Mucosa of descending colon (tissue), 3 donors: ENCODE data around the gene COP1. TPM values are rescaled to one million over a fixed set of nuclear protein-coding genes. Genes with fewer than 3 reads are reported as not detected.

ENCODE experiments used
- ATAC-seq: fragments of 200-7000 bp; cut with Tn5 transposase; one replicate; pipeline ENCODE4 v1.9.1; 2020; ENCODE audit warnings: mild to moderate bottlenecking, moderate library complexity
- DNase-seq, 3 donors: peaks; one replicate each; pipeline ENCODE4 v3.0.0-alpha.2; 2020
- H3K36me3 ChIP-seq: fragments of 200-600 bp; one replicate; pipeline ENCODE4 v1.8.0; 2021; ENCODE audit warnings: low read depth, mild to moderate bottlenecking
- H3K4me1 ChIP-seq: fragments of 200-600 bp; one replicate; pipeline ENCODE4 v1.8.0; 2021; ENCODE audit warnings: low read depth, mild to moderate bottlenecking
- H3K4me3 ChIP-seq: fragments of 200-600 bp; one replicate; pipeline ENCODE4 v1.8.0; 2021; ENCODE audit warnings: mild to moderate bottlenecking
- H3K9me3 ChIP-seq: fragments of 200-600 bp; one replicate; pipeline ENCODE4 v1.8.0; 2021; ENCODE audit warnings: mild to moderate bottlenecking
- intact Hi-C, 2 donors: fragments of 100-400 bp; cut with DNase I in 1 of 2; cut with micrococcal nuclease in 1 of 2; formaldehyde crosslinking; loops; one replicate each; pipeline versions ENCODE4 v1.11.0 to v1.11.1; 2022; cut with DNase I, micrococcal nuclease
- total RNA-seq, 3 donors: library from RNA; stranded (reverse); fragmentation: NEBNext Ultra II Directional in 2 of 3; extraction: Animal tissue kit (Norgen Biotek cat#: 25700) in 2 of 3; gene quantifications; one replicate each; pipeline versions ENCODE4 v1.2.1 to v1.2.4, GENCODE V29; 2021 to 2023
- TF ChIP-seq, protein P1 (sequence below): fragments of 200-600 bp; IDR thresholded peaks from one replicate; pipeline ENCODE4 v1.8.0; 2022; ENCODE audit warnings: antibody characterized with exemption, mild to moderate bottlenecking
- donor health status: DM: no; HTN: no; CAD: no; lungs with moderate emphysema.
- donor health status: DM: no; HTN: no; CAD: no.
- donor health status: DM: no; HTN: yes; CAD: no.

The COP1 gene
- total RNA-seq, 3 donors from 2014 or later: 51.5 to 51.9 (median 51.9) TPM

- DNase-seq (no peak), ATAC-seq (no peak)
These were observed 237.9 kb downstream of the COP1 start for GRCh38 chr1:175969231-175969630.

DNA sequence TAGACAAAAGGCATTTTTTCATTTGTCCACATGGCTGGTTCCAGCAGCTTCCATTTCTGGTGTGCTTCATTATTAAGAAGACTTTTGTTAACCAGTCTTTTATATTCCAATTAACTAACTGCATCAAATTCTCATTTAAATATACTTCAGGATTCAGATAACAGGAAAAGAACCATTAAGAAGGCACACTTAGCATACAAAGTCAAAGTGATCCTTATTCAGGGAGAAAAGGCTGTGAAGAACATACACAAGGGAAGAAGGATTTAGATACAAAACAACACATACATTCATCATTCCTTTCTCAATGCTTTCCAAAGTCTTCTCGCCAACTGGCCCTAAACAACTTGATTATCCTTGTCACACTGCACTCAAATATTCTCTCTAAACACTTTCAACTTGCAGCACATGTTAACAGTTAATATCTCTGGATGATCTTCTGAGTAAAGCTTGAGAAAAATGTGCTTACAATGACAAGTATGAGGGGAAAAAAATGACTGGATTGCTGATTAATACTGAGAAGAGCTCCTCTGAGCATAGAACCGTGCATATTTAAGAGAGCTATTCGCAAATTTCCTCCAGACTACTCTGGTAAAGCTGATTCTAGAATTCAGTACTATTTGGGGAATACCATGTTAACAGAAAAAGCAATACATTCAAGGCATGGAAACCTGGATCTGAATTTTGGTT, 238.5 kb downstream of the COP1 start:
- no peaks in the 10 kb centered on the region for H3K4me1 ChIP-seq
- TF ChIP-seq, protein P1, sequence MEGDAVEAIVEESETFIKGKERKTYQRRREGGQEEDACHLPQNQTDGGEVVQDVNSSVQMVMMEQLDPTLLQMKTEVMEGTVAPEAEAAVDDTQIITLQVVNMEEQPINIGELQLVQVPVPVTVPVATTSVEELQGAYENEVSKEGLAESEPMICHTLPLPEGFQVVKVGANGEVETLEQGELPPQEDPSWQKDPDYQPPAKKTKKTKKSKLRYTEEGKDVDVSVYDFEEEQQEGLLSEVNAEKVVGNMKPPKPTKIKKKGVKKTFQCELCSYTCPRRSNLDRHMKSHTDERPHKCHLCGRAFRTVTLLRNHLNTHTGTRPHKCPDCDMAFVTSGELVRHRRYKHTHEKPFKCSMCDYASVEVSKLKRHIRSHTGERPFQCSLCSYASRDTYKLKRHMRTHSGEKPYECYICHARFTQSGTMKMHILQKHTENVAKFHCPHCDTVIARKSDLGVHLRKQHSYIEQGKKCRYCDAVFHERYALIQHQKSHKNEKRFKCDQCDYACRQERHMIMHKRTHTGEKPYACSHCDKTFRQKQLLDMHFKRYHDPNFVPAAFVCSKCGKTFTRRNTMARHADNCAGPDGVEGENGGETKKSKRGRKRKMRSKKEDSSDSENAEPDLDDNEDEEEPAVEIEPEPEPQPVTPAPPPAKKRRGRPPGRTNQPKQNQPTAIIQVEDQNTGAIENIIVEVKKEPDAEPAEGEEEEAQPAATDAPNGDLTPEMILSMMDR: no peak

More at GRCh38 chr1:175969231-175969630, 237.9 kb downstream of the COP1 start:
- Histone ChIP-seq H3K9me3 (no peaks in the 10 kb centered on the region), H3K36me3 (no peaks in the 10 kb centered on the region), H3K4me1 (no peaks in the 10 kb centered on the region), H3K4me3 (no peak overlapping the region)
- TF ChIP-seq, protein P1: no peak
- intact Hi-C loops: no loop called here

DNA sequence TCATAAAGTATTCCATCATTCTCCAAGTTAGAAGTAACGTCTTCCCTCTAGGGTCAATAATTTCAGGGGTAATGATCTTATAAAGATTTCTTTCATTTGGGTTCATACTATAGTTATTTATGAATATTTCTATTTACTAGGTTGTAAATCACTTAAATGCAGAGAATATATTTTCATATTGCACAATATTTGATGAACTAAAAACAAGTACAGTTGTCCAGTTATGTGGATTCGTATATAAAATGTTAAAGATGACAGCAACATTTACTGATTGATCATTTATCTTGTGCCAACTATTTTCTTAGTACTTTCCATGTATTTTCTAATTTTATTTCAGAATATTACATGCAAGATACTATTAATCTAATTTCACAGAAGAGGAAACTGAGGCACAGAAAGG, 243.3 kb downstream of the COP1 start:
- H3K36me3 ChIP-seq: no peaks in the 10 kb centered on the region
- intact Hi-C loops: no loop called here
- H3K4me3 ChIP-seq: no peak overlapping the region
- TF ChIP-seq, protein P1: no peak
- no peak for DNase-seq
- no peaks in the 10 kb centered on the region for H3K4me1 ChIP-seq
- no peaks in the 10 kb centered on the region for H3K9me3 ChIP-seq
- no peak for ATAC-seq

More for the DNA sequence above, 238.5 kb downstream of the COP1 start:
- no peak for ATAC-seq
- no peaks in the 10 kb centered on the region for H3K36me3 ChIP-seq
- DNase-seq: no peak
- H3K9me3 ChIP-seq: no peaks in the 10 kb centered on the region
- intact Hi-C loops: no loop called here
- H3K4me3 ChIP-seq: no peak overlapping the region

GRCh38 chr1:175960169-175960568, 246.9 kb downstream of the COP1 start:
- no peaks in the 10 kb centered on the region for H3K9me3 ChIP-seq
- ATAC-seq (peak; percentile 64), DNase-seq (no peak)
- no peaks in the 10 kb centered on the region for H3K4me1 ChIP-seq
- H3K4me3 ChIP-seq: no peak overlapping the region
- TF ChIP-seq, protein P1: no peak
- H3K36me3 ChIP-seq: no peaks in the 10 kb centered on the region
- intact Hi-C loops: no loop called here

DNA sequence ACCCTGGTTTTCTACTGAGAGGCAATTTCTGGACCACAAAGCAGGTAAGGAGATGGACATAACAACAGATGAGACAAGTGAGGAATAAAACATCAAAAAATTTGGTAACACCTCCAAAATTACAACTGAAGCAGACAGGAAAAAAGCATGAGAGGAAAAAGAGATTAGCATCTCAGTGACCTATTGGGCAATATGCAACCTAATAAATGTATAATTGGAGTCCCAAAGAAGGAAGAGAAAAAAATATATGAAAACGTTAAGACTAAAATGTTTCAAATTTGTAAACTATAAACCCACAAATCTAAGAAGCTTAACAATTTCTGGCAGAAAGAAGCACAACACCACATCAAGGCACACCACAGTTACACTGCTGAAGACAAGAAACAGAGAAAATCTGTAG, 255.5 kb downstream of the COP1 start:
- no peaks in the 10 kb centered on the region for H3K36me3 ChIP-seq
- intact Hi-C loops: no loop called here
- no peaks in the 10 kb centered on the region for H3K4me1 ChIP-seq
- no peak for ATAC-seq
- H3K9me3 ChIP-seq: peaks cover 5% of the 10 kb centered on the region
- TF ChIP-seq, protein P1: no peak
- no peak for DNase-seq
- no peak overlapping the region for H3K4me3 ChIP-seq
